PC-3 (cell line): ENCODE measurements around the gene THAP4.

ENCODE experiments used
- CTCF ChIP-seq: fragments of 300-600 bp; sonication (generic); conservative IDR thresholded peaks from 2 replicates; pipeline ENCODE4 v1.5.1; 2017; ENCODE audit warnings: antibody characterized with exemption, low read depth, mild to moderate bottlenecking, low read length
- EZH2phosphoT487 ChIP-seq: fragments of 300-600 bp; sonication (generic); IDR thresholded peaks from 2 replicates; pipeline ENCODE4 v1.6.1; 2018; ENCODE audit warnings: mild to moderate bottlenecking, antibody characterized with exemption, low read length, borderline replicate concordance

GRCh38 chr2:241620419-241620769, 16.6 kb downstream of the THAP4 start:
- TF ChIP-seq EZH2phosphoT487: no peak
- no peak for TF ChIP-seq CTCF
